OCI-LY1 (cell line): Measurements from ENCODE around the gene NDUFB7.

ENCODE experiments used
- H2AFZ ChIP-seq: fragments of 200-600 bp; sonication (generic), shearing (Covaris generic); 2 replicates; pipeline ENCODE4 v1.6.0; 2014; ENCODE audit warnings: antibody characterized with exemption, mild to moderate bottlenecking, low read length
- H3F3A ChIP-seq: fragments of 200-600 bp; sonication (generic), shearing (Covaris generic); 2 replicates; pipeline ENCODE4 v1.6.0; 2014; ENCODE audit warnings: mild to moderate bottlenecking, antibody characterized with exemption, low read length, moderate library complexity; ENCODE audit not compliant: insufficient read depth
- H3K27ac ChIP-seq: fragments of 200-600 bp; sonication (generic); 2 replicates; pipeline ENCODE4 v1.5.1; 2014; ENCODE audit warnings: low read length, mixed run types, mild to moderate bottlenecking, low read depth; ENCODE audit not compliant: poor library complexity, severe bottlenecking
- H3K27me3 ChIP-seq: fragments of 200-600 bp; sonication (generic); 2 replicates; pipeline ENCODE4 v1.6.0; 2014; ENCODE audit warnings: antibody characterized with exemption, mild to moderate bottlenecking, low read length, moderate library complexity; ENCODE audit not compliant: insufficient read depth
- H3K36me3 ChIP-seq: fragments of 200-600 bp; sonication (generic); 2 replicates; pipeline ENCODE4 v1.6.1; 2014; ENCODE audit warnings: mild to moderate bottlenecking, antibody characterized with exemption, low read length, moderate library complexity, mixed read lengths; ENCODE audit not compliant: insufficient read depth
- H3K4me1 ChIP-seq: fragments of 200-600 bp; sonication (generic); 2 replicates; pipeline ENCODE4 v1.5.1; 2014; ENCODE audit warnings: mild to moderate bottlenecking, low read length, moderate library complexity; ENCODE audit not compliant: insufficient read depth, severe bottlenecking
- H3K4me2 ChIP-seq: fragments of 200-600 bp; sonication (generic), shearing (Covaris generic); 2 replicates; pipeline ENCODE4 v1.6.1; 2014; ENCODE audit warnings: low read length
- H3K4me3 ChIP-seq: fragments of 200-600 bp; sonication (generic); 2 replicates; pipeline ENCODE4 v1.5.1; 2014; ENCODE audit warnings: low read length, low read depth, mild to moderate bottlenecking, mixed read lengths; ENCODE audit not compliant: poor library complexity, severe bottlenecking
- H3K79me2 ChIP-seq: fragments of 200-600 bp; shearing (Covaris generic); 2 replicates; pipeline ENCODE4 v1.6.1; 2016; ENCODE audit warnings: mixed run types, low read length, mixed read lengths; ENCODE audit not compliant: insufficient read depth
- H3K9ac ChIP-seq: fragments of 200-600 bp; sonication (generic), shearing (Covaris generic); 2 replicates; pipeline ENCODE4 v1.6.1; 2014; ENCODE audit warnings: mild to moderate bottlenecking, low read length, mixed read lengths
- H3K9me2 ChIP-seq: fragments of 200-600 bp; sonication (generic), shearing (Covaris generic); 2 replicates; pipeline ENCODE4 v1.6.1; 2014; ENCODE audit warnings: low read depth, mild to moderate bottlenecking, low read length, mixed read lengths
- H3K9me3 ChIP-seq: fragments of 200-600 bp; shearing (Covaris generic); 2 replicates; pipeline ENCODE4 v1.6.1; 2014; ENCODE audit warnings: low read length, mixed read lengths
- H4K20me1 ChIP-seq: fragments of 200-600 bp; sonication (generic), shearing (Covaris generic); 2 replicates; pipeline ENCODE4 v1.6.0; 2016; ENCODE audit warnings: mild to moderate bottlenecking, low read length; ENCODE audit not compliant: insufficient read depth
- EZH2 ChIP-seq: fragments of 200-600 bp; sonication (generic), shearing (Covaris generic); IDR thresholded peaks from 2 replicates; pipeline ENCODE4 v1.8.0; 2017; ENCODE audit warnings: borderline replicate concordance, mixed run types, mild to moderate bottlenecking, antibody characterized with exemption, low read length, moderate library complexity, mixed read lengths
- TF ChIP-seq, protein P1 (sequence below): fragments of 200-600 bp; sonication (generic), shearing (Covaris generic); IDR thresholded peaks from 2 replicates; pipeline ENCODE4 v1.5.1; 2017; ENCODE audit warnings: mild to moderate bottlenecking, antibody characterized with exemption, low read length, moderate library complexity, mixed read lengths

NDUFB7 gene

GRCh38 chr19:14561847-14562351 is 10.0 kb downstream of the NDUFB7 start:
- H3K4me2 ChIP-seq = no peak overlapping the region
- peaks cover 24% of the 10 kb centered on the region; the same call in 1 of the 2 replicates for H3K36me3 ChIP-seq
- H3K27me3 ChIP-seq = no peaks in the 10 kb centered on the region
- no peak overlapping the region for H3K4me3 ChIP-seq
- no peaks in the 10 kb centered on the region for H3K79me2 ChIP-seq
- H3K27ac ChIP-seq = no peak overlapping the region
- no peaks in the 10 kb centered on the region for H3K9me3 ChIP-seq
- no peaks in the 10 kb centered on the region for H4K20me1 ChIP-seq
- H3F3A ChIP-seq = no peaks in the 10 kb centered on the region
- H3K9me2 ChIP-seq = no peaks in the 10 kb centered on the region
- no peak overlapping the region for H2AFZ ChIP-seq
- TF ChIP-seq EZH2 = no peak
- TF ChIP-seq, protein P1, sequence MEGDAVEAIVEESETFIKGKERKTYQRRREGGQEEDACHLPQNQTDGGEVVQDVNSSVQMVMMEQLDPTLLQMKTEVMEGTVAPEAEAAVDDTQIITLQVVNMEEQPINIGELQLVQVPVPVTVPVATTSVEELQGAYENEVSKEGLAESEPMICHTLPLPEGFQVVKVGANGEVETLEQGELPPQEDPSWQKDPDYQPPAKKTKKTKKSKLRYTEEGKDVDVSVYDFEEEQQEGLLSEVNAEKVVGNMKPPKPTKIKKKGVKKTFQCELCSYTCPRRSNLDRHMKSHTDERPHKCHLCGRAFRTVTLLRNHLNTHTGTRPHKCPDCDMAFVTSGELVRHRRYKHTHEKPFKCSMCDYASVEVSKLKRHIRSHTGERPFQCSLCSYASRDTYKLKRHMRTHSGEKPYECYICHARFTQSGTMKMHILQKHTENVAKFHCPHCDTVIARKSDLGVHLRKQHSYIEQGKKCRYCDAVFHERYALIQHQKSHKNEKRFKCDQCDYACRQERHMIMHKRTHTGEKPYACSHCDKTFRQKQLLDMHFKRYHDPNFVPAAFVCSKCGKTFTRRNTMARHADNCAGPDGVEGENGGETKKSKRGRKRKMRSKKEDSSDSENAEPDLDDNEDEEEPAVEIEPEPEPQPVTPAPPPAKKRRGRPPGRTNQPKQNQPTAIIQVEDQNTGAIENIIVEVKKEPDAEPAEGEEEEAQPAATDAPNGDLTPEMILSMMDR = no peak
- H3K9ac ChIP-seq = no peak overlapping the region; the same call in 1 of the 2 replicates
- peaks cover 31% of the 10 kb centered on the region for H3K4me1 ChIP-seq

DNA sequence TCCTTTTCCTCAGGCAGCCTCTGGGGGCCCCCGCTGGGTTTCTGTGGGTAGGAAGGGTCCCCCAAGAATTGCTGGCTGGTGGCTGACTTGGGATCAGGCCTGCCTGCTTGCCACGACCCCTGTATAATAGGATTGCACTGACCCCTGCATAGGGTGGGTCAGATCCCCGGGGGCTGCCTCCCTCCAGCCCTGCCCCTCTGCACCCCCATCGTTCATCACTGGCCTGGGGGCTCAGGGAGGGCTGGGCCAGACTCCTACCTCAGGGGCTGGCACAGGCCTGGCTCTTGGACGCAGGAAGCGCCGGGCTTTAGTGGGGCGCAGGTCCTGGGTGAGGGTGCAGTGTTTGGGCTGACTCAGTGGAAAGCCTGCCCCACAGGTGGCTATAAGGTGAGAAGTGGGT is 10.6 kb downstream of the NDUFB7 start:
- Histone ChIP-seq H4K20me1 (no peaks in the 10 kb centered on the region), H3K9me2 (no peaks in the 10 kb centered on the region), H2AFZ (no peak overlapping the region), H3K27ac (no peak overlapping the region), H3F3A (no peaks in the 10 kb centered on the region), H3K27me3 (no peaks in the 10 kb centered on the region), H3K9me3 (no peaks in the 10 kb centered on the region), H3K4me1 (peaks cover 37% of the 10 kb centered on the region), H3K4me2 (no peak overlapping the region), H3K9ac (no peak overlapping the region; the same call in 1 of the 2 replicates), H3K79me2 (no peaks in the 10 kb centered on the region), H3K4me3 (no peak overlapping the region), H3K36me3 (peaks cover 21% of the 10 kb centered on the region; the same call in 1 of the 2 replicates)
- TF ChIP-seq EZH2 = no peak
- TF ChIP-seq, protein P1 = no peak

DNA sequence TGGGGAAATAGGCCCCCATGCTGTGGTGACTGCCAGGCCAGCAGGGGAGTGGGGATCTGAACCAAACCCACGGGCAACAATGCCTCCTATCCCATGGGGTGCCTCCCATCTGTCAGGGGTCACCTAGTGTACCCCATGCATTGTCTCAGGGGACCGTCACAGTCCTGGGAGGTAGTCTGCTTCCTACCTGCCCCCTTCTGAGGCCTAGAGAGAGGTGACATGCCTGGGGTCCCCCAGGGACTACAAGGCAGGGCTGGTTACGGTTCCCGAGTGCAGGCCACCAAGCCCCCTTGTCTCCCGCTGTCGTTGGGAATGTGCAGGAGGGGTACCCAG is 11.1 kb downstream of the NDUFB7 start:
- H3F3A ChIP-seq = no peaks in the 10 kb centered on the region
- peaks cover 16% of the 10 kb centered on the region; the same call in 1 of the 2 replicates for H3K36me3 ChIP-seq
- no peak overlapping the region for H3K4me3 ChIP-seq
- H4K20me1 ChIP-seq = no peaks in the 10 kb centered on the region
- no peaks in the 10 kb centered on the region for H3K27me3 ChIP-seq
- no peaks in the 10 kb centered on the region for H3K9me2 ChIP-seq
- TF ChIP-seq, protein P1 = no peak
- TF ChIP-seq EZH2 = no peak
- no peak overlapping the region for H3K27ac ChIP-seq
- H3K9me3 ChIP-seq = no peaks in the 10 kb centered on the region
- no peak overlapping the region for H3K4me2 ChIP-seq
- H3K4me1 ChIP-seq = peaks cover 39% of the 10 kb centered on the region
- H3K9ac ChIP-seq = no peak overlapping the region; the same call in 1 of the 2 replicates
- no peaks in the 10 kb centered on the region for H3K79me2 ChIP-seq
- no peak overlapping the region for H2AFZ ChIP-seq
